Testis (tissue), 2 donors: ENCODE results near the gene TMEFF1.

Experiments
- POLR2A ChIP-seq: fragments of 450-650 bp; IDR thresholded peaks from one replicate; pipeline ENCODE4 v1.6.1; 2017; ENCODE audit warnings: antibody characterized with exemption, mild to moderate bottlenecking, moderate library complexity
- TF ChIP-seq, protein P1 (sequence below), 3 experiments: fragments of 450-650 bp in 2 of 3; fragments of 200-600 bp in 1 of 3; sonication (generic) in 1 of 3; IDR thresholded peaks; one replicate each; pipeline ENCODE4 v1.5.1; 2016 to 2019; ENCODE audit warnings: antibody characterized with exemption in 3 of 3, mild to moderate bottlenecking in 2 of 3, moderate library complexity in 1 of 3

DNA sequence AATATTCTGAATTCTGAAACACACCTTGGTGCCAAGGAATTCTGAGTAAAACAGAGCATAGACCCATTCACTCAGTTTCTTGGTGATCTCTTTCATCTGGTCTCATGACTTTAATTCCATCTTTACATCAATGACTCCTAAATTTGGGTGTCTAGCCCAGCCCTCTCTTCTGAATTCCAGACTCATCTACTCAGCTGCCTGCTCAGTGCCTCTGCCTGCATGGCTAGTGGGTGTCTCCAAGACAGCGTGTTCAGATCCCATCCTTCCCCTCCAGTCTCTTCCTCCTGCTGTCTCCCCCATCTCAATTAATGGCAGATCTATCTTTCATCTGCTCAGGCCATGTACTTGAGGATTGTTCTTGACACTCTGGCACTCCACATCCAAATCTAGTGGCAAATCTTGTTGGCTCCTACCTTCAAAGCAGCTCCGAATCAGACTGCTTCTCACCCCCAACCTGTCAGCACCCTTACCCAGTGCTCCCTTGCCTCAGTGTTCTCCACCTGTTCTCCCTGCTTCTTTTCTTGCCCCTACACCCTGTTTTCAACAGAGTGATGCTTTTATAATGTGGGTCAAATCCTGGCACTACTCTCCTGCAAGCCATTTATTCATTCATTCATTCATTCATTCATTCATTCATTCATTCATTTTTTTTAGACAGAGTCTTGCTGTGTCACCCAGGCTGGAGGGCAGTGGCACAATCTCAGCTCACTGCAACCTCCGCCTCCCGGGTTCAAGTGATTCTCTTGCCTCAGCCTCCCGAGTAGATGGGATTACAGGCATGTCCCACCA is 110.3 kb downstream of the TMEFF1 start:
- TF ChIP-seq, protein P1, sequence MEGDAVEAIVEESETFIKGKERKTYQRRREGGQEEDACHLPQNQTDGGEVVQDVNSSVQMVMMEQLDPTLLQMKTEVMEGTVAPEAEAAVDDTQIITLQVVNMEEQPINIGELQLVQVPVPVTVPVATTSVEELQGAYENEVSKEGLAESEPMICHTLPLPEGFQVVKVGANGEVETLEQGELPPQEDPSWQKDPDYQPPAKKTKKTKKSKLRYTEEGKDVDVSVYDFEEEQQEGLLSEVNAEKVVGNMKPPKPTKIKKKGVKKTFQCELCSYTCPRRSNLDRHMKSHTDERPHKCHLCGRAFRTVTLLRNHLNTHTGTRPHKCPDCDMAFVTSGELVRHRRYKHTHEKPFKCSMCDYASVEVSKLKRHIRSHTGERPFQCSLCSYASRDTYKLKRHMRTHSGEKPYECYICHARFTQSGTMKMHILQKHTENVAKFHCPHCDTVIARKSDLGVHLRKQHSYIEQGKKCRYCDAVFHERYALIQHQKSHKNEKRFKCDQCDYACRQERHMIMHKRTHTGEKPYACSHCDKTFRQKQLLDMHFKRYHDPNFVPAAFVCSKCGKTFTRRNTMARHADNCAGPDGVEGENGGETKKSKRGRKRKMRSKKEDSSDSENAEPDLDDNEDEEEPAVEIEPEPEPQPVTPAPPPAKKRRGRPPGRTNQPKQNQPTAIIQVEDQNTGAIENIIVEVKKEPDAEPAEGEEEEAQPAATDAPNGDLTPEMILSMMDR (IDR thresholded peaks at IDR 0.05) = no peak
- TF ChIP-seq POLR2A = no peak
